DOHH2 (cell line): ENCODE measurements around the gene ANO8.

ENCODE experiments used
- H3F3A ChIP-seq: fragments of 200-600 bp; sonication (generic), shearing (Covaris generic); 2 replicates; pipeline ENCODE4 v1.6.0; 2016; ENCODE audit warnings: antibody characterized with exemption, mild to moderate bottlenecking; ENCODE audit not compliant: control insufficient read depth, insufficient read depth
- H3K27ac ChIP-seq: fragments of 200-600 bp; sonication (generic); 2 replicates; pipeline ENCODE4 v1.5.1; 2014; ENCODE audit warnings: low read depth, mild to moderate bottlenecking, low read length, moderate library complexity
- H3K27me3 ChIP-seq: fragments of 200-600 bp; sonication (generic); 2 replicates; pipeline ENCODE4 v1.6.1; 2014; ENCODE audit warnings: mild to moderate bottlenecking, low read length, mixed read lengths; ENCODE audit not compliant: control insufficient read depth
- H3K36me3 ChIP-seq: fragments of 200-600 bp; sonication (generic); 2 replicates; pipeline ENCODE4 v1.6.1; 2014; ENCODE audit warnings: mild to moderate bottlenecking, low read length, moderate library complexity, mixed read lengths; ENCODE audit not compliant: control insufficient read depth
- H3K4me1 ChIP-seq: fragments of 200-600 bp; sonication (generic); 2 replicates; pipeline ENCODE4 v1.6.1; 2014; ENCODE audit warnings: mild to moderate bottlenecking, low read length, mixed read lengths; ENCODE audit not compliant: control insufficient read depth
- H3K4me2 ChIP-seq: fragments of 200-600 bp; sonication (generic); 2 replicates; pipeline ENCODE4 v1.6.0; 2014; ENCODE audit warnings: mild to moderate bottlenecking, low read length, moderate library complexity
- H3K4me3 ChIP-seq: fragments of 200-600 bp; sonication (generic); 2 replicates; pipeline ENCODE4 v1.5.1; 2014; ENCODE audit warnings: mild to moderate bottlenecking, low read length, mixed read lengths
- H3K79me2 ChIP-seq: fragments of 200-600 bp; sonication (generic); 2 replicates; pipeline ENCODE4 v1.6.1; 2014; ENCODE audit warnings: mild to moderate bottlenecking, low read length, mixed read lengths; ENCODE audit not compliant: control insufficient read depth
- H3K9me2 ChIP-seq: fragments of 200-600 bp; sonication (generic); replicated peaks from 2 replicates; pipeline ENCODE4 v1.6.1; 2014; ENCODE audit warnings: mild to moderate bottlenecking, low read length, mixed read lengths; ENCODE audit not compliant: control insufficient read depth
- H3K9me3 ChIP-seq: fragments of 200-600 bp; sonication (generic); 2 replicates; pipeline ENCODE4 v1.6.1; 2014; ENCODE audit warnings: antibody characterized with exemption, low read length, mixed read lengths; ENCODE audit not compliant: control insufficient read depth, insufficient read depth
- H4K20me1 ChIP-seq: fragments of 200-600 bp; sonication (generic); 2 replicates; pipeline ENCODE4 v1.6.0; 2014; ENCODE audit warnings: low read depth, mild to moderate bottlenecking, antibody characterized with exemption, low read length, moderate library complexity; ENCODE audit not compliant: control insufficient read depth, insufficient read depth
- CTCF ChIP-seq: fragments of 200-600 bp; sonication (generic); IDR thresholded peaks from one replicate; pipeline ENCODE4 v1.5.1; 2014; ENCODE audit warnings: antibody characterized with exemption, mild to moderate bottlenecking, low read depth, low read length; ENCODE audit not compliant: poor library complexity, severe bottlenecking
- EZH2phosphoT487 ChIP-seq: fragments of 200-600 bp; sonication (generic); IDR thresholded peaks from 2 replicates; pipeline ENCODE4 v1.6.1; 2017; ENCODE audit warnings: borderline replicate concordance, mild to moderate bottlenecking, antibody characterized with exemption, low read length, moderate library complexity, mixed read lengths

ANO8 gene

GRCh38 chr19:17318966-17319365 lies 15.7 kb downstream of the ANO8 start:
- H3K4me3 ChIP-seq = no peak overlapping the region
- no peaks in the 10 kb centered on the region for H3F3A ChIP-seq
- peaks cover 47% of the 10 kb centered on the region for H3K36me3 ChIP-seq
- no peaks in the 10 kb centered on the region; the same call in 1 of the 2 replicates for H3K79me2 ChIP-seq
- no peak overlapping the region for H3K27ac ChIP-seq
- no peaks in the 10 kb centered on the region for H4K20me1 ChIP-seq
- H3K4me1 ChIP-seq = peaks cover 7% of the 10 kb centered on the region
- H3K9me3 ChIP-seq = no peaks in the 10 kb centered on the region
- H3K27me3 ChIP-seq = no peaks in the 10 kb centered on the region
- no peak for TF ChIP-seq CTCF
- no peak for TF ChIP-seq EZH2phosphoT487
- H3K9me2 ChIP-seq = no peaks in the 10 kb centered on the region
- no peak overlapping the region for H3K4me2 ChIP-seq

GRCh38 chr19:17314007-17314593 lies 20.6 kb downstream of the ANO8 start:
- H3K27me3 ChIP-seq = no peaks in the 10 kb centered on the region
- TF ChIP-seq CTCF (no peak), EZH2phosphoT487 (no peak)
- H3K4me1 ChIP-seq = peaks cover 10% of the 10 kb centered on the region
- H3K4me3 ChIP-seq = no peak overlapping the region
- peaks cover 48% of the 10 kb centered on the region for H3K36me3 ChIP-seq
- no peak overlapping the region for H3K4me2 ChIP-seq
- H3K9me3 ChIP-seq = no peaks in the 10 kb centered on the region
- peaks cover 42% of the 10 kb centered on the region for H3K79me2 ChIP-seq
- no peak overlapping the region for H3K27ac ChIP-seq
- H4K20me1 ChIP-seq = peaks cover 9% of the 10 kb centered on the region; the same call in 1 of the 2 replicates
- H3F3A ChIP-seq = no peaks in the 10 kb centered on the region
- no peaks in the 10 kb centered on the region for H3K9me2 ChIP-seq

GRCh38 chr19:17312189-17313113 lies 22.2 kb downstream of the ANO8 start:
- TF ChIP-seq CTCF = no peak
- H3K9me3 ChIP-seq = no peaks in the 10 kb centered on the region
- no peak overlapping the region for H3K4me2 ChIP-seq
- H3K79me2 ChIP-seq = peaks cover 47% of the 10 kb centered on the region
- H3K36me3 ChIP-seq = peaks cover 45% of the 10 kb centered on the region
- H3K4me1 ChIP-seq = peaks cover 15% of the 10 kb centered on the region
- no peaks in the 10 kb centered on the region for H3K9me2 ChIP-seq
- no peak overlapping the region for H3K4me3 ChIP-seq
- H3K27me3 ChIP-seq = no peaks in the 10 kb centered on the region
- no peak overlapping the region for H3K27ac ChIP-seq
- H3F3A ChIP-seq = no peaks in the 10 kb centered on the region
- H4K20me1 ChIP-seq = peaks cover 9% of the 10 kb centered on the region; the same call in 1 of the 2 replicates
